HG03039 (cell line): ENCODE data around the gene TOR1B.

Experiments
- ATAC-seq: cut with Tn5 transposase; IDR thresholded peaks from one replicate; pipeline ENCODE4 v1.9.1; 2021; ENCODE audit warnings: mild to moderate bottlenecking, moderate library complexity; ENCODE audit not compliant: unreplicated experiment

TOR1B gene

GRCh38 chr9:129839324-129840023, 36.5 kb downstream of the TOR1B start:
- no peak for ATAC-seq

GRCh38 chr9:129840034-129840433, 37.0 kb downstream of the TOR1B start:
- no peak for ATAC-seq

- ATAC-seq: no peak
Observed at GRCh38 chr9:129841071-129841470, 38.1 kb downstream of the TOR1B start.

GRCh38 chr9:129845373-129845772, 42.4 kb downstream of the TOR1B start:
- ATAC-seq: no peak

GRCh38 chr9:129848712-129849441, 45.9 kb downstream of the TOR1B start:
- no peak for ATAC-seq

GRCh38 chr9:129849901-129850300, 46.9 kb downstream of the TOR1B start:
- ATAC-seq: no peak

DNA sequence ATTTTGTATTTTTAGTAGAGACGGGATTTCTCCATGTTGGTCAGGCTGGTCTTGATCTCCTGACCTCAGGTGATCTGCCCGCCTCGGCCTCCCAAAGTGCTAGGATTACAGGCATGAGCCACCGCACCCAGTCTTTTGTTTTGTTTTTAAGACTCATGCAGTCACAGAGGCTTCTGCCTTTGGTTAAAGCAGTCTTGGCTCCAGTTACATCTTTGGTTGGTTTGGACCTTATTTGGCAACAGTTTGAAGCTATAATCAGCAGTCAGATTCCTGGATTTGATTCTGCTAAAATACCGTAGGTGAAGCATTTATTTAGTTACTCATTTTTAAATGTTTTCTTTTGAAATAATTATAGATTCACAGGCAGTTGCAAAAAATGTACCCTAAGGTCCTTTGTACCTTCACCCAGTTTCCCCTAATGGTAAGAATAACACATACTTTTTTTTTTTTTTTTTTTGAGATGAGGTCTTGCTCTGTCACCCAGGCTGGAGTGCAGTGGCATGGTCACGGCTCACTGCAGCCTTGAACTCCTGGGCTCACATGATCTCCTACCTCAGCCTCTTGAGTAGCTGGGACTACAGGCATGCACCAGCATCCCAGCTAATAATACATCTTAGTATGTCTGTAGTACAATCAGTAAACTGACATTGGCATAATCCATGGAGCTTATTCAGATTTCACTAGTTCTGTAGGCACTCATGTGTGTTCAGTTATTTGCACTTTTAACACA, 48.0 kb downstream of the TOR1B start:
- ATAC-seq: no peak

DNA sequence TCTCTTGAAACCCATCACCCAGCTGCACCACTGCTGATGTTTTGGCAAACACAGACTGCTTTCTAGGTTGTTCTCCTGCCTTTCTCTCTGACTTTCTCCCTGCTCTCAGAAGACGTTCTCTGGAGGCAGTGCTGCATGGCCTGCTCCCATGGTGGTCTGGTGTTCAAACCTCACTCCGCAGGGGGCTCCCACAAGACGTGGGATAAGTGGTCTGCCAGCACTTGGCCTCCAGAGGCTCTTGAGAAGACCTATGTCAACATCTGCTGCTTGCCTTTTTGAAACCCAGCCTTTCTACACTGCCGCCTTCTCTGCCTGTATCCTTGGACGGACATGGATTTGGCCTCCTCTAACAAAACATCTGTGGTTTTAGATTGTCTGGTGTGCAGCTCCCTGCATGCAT, 48.8 kb downstream of the TOR1B start:
- ATAC-seq: no peak

DNA sequence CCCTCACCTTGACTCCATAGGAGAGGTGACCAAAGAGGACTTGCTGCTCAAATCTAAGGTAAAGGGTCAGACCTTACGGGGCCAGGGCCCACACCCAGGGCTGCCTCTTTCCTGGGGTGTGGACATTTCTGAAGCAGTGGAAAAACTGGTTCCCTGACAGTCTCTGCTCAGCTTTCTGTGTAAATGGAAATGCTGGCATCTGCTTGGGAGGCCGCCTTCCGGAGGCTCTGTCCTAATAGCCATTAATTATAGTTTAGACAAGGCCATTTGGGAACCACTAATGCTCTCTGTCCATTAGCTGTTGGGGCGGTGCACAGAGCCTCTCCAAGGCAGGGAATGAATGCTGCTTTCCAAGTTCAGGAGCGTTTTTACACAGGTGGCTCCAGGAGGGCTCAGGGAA, 49.6 kb downstream of the TOR1B start:
- ATAC-seq: no peak

DNA sequence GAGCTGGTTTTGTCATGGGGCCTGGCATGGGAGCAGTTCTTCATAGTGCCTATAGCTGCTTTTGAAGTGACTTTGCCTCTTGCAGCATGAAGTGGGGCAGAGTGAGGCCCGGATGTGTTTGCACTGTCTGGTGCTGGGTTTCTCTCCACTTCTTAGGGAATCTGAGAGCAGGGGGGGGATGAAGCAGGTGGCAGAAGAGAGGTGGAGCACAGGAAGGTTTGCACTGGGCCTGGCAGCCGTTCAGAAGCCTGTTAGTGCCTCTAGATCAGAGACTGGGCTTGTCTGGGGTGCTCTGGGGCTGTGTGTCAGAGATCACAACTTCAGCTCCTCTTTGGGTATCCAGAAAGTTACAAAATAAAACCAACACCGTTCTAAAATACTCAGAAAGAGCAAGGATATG, 50.6 kb downstream of the TOR1B start:
- ATAC-seq: no peak

DNA sequence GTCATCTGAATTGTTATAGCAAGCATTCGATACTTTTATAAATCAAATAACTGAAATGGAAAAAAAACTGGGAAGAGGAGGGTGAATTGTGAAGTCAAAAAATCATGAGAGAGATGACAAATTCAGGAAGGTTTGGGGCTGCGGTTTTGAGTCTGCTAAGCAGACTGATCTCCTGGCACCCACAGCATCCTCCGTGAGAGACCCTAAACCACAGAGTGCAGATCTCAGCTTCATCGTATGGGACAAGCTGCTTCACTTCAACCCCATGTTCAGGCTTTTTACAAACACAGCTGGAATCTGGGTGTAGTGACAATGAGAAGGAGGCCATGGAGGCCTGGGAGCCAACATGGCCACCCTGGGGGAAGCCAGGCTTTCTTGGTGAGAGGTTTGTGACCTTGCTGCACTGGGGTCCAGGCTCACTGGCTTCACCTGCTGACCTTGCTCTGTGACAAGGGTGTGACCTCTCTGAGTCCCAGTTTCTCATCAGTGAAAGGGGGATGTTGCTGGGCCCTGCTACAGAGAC, 51.7 kb downstream of the TOR1B start:
- ATAC-seq: no peak

- no peak for ATAC-seq
Observed at GRCh38 chr9:129857207-129857606, 54.2 kb downstream of the TOR1B start.

GRCh38 chr9:129858167-129858962, 55.4 kb downstream of the TOR1B start:
- no peak for ATAC-seq
